ENCODE data around the gene PAQR8.

Gene PAQR8

GRCh38 chr6:52351879-52352238 is 10.1 kb upstream of the PAQR8 start:
- no peak for TF ChIP-seq CTCF (IDR thresholded peaks at IDR 0.05)
- Mint-ChIP-seq H3K4me3 (no peak overlapping the region), H3K9me3 (no peaks in the 10 kb centered on the region), H3K4me1 (peaks cover 27% of the 10 kb centered on the region), H3K36me3 (ENCODE audit: low read depth) (no peaks in the 10 kb centered on the region), H3K27ac (peak overlapping the region; percentile 52), H3K27me3 (ENCODE audit: low read depth, poor library complexity) (peaks cover 4% of the 10 kb centered on the region)
- no peak for DNase-seq

- no peak for DNase-seq
- Mint-ChIP-seq H3K36me3 (ENCODE audit: low read depth) (no peaks in the 10 kb centered on the region), H3K4me1 (peaks cover 25% of the 10 kb centered on the region), H3K27me3 (ENCODE audit: low read depth, poor library complexity) (peaks cover 4% of the 10 kb centered on the region), H3K27ac (peak overlapping the region; percentile 52), H3K9me3 (no peaks in the 10 kb centered on the region), H3K4me3 (no peak overlapping the region)
- TF ChIP-seq CTCF (IDR thresholded peaks at IDR 0.05), result no peak
These were observed 9.5 kb upstream of the PAQR8 start for GRCh38 chr6:52352239-52353018.

- Mint-ChIP-seq H3K27ac (no peak overlapping the region), H3K4me1 (peaks cover 32% of the 10 kb centered on the region), H3K9me3 (no peaks in the 10 kb centered on the region), H3K4me3 (no peak overlapping the region), H3K27me3 (ENCODE audit: low read depth, poor library complexity) (peaks cover 9% of the 10 kb centered on the region), H3K36me3 (ENCODE audit: low read depth) (no peaks in the 10 kb centered on the region)
- no peak for TF ChIP-seq CTCF (IDR thresholded peaks at IDR 0.05)
- no peak for DNase-seq
These were observed 5.9 kb upstream of the PAQR8 start for GRCh38 chr6:52356017-52356416.

- no peaks in the 10 kb centered on the region for H3K36me3 Mint-ChIP-seq (ENCODE audit: low read depth)
- H3K27ac Mint-ChIP-seq, result no peak overlapping the region
- no peaks in the 10 kb centered on the region for H3K9me3 Mint-ChIP-seq
- peaks cover 40% of the 10 kb centered on the region for H3K4me1 Mint-ChIP-seq
- no peak for DNase-seq
- TF ChIP-seq CTCF (IDR thresholded peaks at IDR 0.05), result no peak
- peaks cover 21% of the 10 kb centered on the region for H3K27me3 Mint-ChIP-seq (ENCODE audit: low read depth, poor library complexity)
- no peak overlapping the region for H3K4me3 Mint-ChIP-seq
These were observed 2.5 kb upstream of the PAQR8 start for GRCh38 chr6:52359403-52359802.

GRCh38 chr6:52360028-52360427 is 1.9 kb upstream of the PAQR8 start:
- H3K27ac Mint-ChIP-seq, result no peak overlapping the region
- peaks cover 21% of the 10 kb centered on the region for H3K27me3 Mint-ChIP-seq (ENCODE audit: low read depth, poor library complexity)
- no peaks in the 10 kb centered on the region for H3K36me3 Mint-ChIP-seq (ENCODE audit: low read depth)
- no peak overlapping the region for H3K4me3 Mint-ChIP-seq
- peaks cover 44% of the 10 kb centered on the region for H3K4me1 Mint-ChIP-seq
- no peak for TF ChIP-seq CTCF (IDR thresholded peaks at IDR 0.05)
- H3K9me3 Mint-ChIP-seq, result no peaks in the 10 kb centered on the region
- DNase-seq, result no peak

All from nephron progenitor cell (in vitro differentiated cells).